Right lobe of liver (tissue), 6 donors: ENCODE measurements around the gene SYCP2. TPM values are rescaled to one million over a fixed set of nuclear protein-coding genes. Genes with fewer than 3 reads are reported as not detected.

Source experiments
- ATAC-seq, 4 donors: fragments of 200-7000 bp; cut with Tn5 transposase; one replicate each; pipeline ENCODE4 v1.9.1; 2020; ENCODE audit warnings: mild to moderate bottlenecking in 4 of 4, moderate library complexity in 4 of 4
- DNase-seq, 3 donors: peaks; one replicate each; pipeline ENCODE4 v3.0.0-alpha.2; 2020
- H3K27ac ChIP-seq, 3 donors: fragments of 200-600 bp; one replicate each; pipeline ENCODE4 v1.8.0; 2022
- H3K27me3 ChIP-seq, 2 donors: fragments of 200-600 bp; one replicate each; pipeline ENCODE4 v1.8.0; 2022
- H3K36me3 ChIP-seq, 4 donors: fragments of 200-600 bp; sonication (generic) in 1 of 4; one replicate each; pipeline versions ENCODE4 v1.5.1 to v1.8.0; 2017 to 2022; ENCODE audit warnings: control low read depth in 1 of 4
- H3K4me1 ChIP-seq, 4 donors: fragments of 200-600 bp; sonication (generic) in 1 of 4; one replicate each; pipeline versions ENCODE4 v1.5.1 to v1.8.0; 2017 to 2022; ENCODE audit warnings: control low read depth in 1 of 4
- H3K4me3 ChIP-seq, 3 donors: fragments of 200-600 bp; one replicate each; pipeline ENCODE4 v1.8.0; 2022
- H3K9me3 ChIP-seq, 4 donors: fragments of 200-600 bp; sonication (generic) in 1 of 4; one replicate each; pipeline versions ENCODE4 v1.5.1 to v1.8.0; 2017 to 2022; ENCODE audit warnings: control low read depth in 1 of 4
- CTCF ChIP-seq, 4 donors: fragments of 200-600 bp in 3 of 4; fragments of 450-650 bp in 1 of 4; IDR thresholded peaks; one replicate each; pipeline versions ENCODE4 v1.5.1 to v1.8.0; 2016 to 2022; ENCODE audit warnings: antibody characterized with exemption in 4 of 4, mild to moderate bottlenecking in 2 of 4
- POLR2A ChIP-seq: fragments of 450-650 bp; IDR thresholded peaks from one replicate; pipeline ENCODE4 v1.6.1; 2017; ENCODE audit warnings: antibody characterized with exemption, mild to moderate bottlenecking
- WGBS: methylation state at CpG from one replicate; pipeline ENCODE4 v1.1.6; 2018; ENCODE audit warnings: low coverage, low lambda C conversion rate; ENCODE audit not compliant: insufficient coverage; ENCODE audit errors: missing lambda C conversion rate; 5-methylcytosine and 5-hydroxymethylcytosine counted together
- intact Hi-C, 2 donors: fragments of 100-400 bp; cut with DNase I; formaldehyde crosslinking; loops; one replicate each; pipeline versions ENCODE4 v1.11.2 to v1.14.1; 2022
- total RNA-seq, 6 experiments: library from RNA; depleted of rRNA in 2 of 6; stranded (reverse); fragments of >200 nt in 2 of 6; fragmentation: NEBNext Ultra II Directional in 3 of 6; extraction: Animal tissue kit (Norgen Biotek cat#: 25700) in 3 of 6; gene quantifications; one replicate each; pipeline versions ENCODE4 v1.1.0 to v1.2.4, GENCODE V29; 2016 to 2023
- donor health status: DM: no; HTN: yes; CAD: no.
- donor health status: DM: no; HTN: no; CAD: no.
- donor health status: DM: no; HTN: no; CAD: no.
- donor health status: DM: no; HTN: yes; CAD: no.
- donor health status: DM: no; HTN: yes; CAD: no.

SYCP2 gene
- total RNA-seq, 6 experiments from 2014 or later: 0.18 to 0.95 (median 0.63) TPM

- intact Hi-C loops: no loop called here
- no peak for DNase-seq
- H3K27me3 ChIP-seq: no peaks in the 10 kb centered on the region
- 52% methylated on average over 2 of the region's 2 CpGs for WGBS
- H3K4me3 ChIP-seq: no peak overlapping the region
- no peaks in the 10 kb centered on the region for H3K9me3 ChIP-seq
- no peak for TF ChIP-seq CTCF (IDR thresholded peaks at IDR 0.05)
- no peak for TF ChIP-seq POLR2A
- ATAC-seq: no peak
- no peaks in the 10 kb centered on the region for H3K4me1 ChIP-seq
- no peaks in the 10 kb centered on the region for H3K36me3 ChIP-seq
- H3K27ac ChIP-seq: no peak overlapping the region
These were observed 85.3 kb downstream of the SYCP2 start for GRCh38 chr20:59848182-59848581.

DNA sequence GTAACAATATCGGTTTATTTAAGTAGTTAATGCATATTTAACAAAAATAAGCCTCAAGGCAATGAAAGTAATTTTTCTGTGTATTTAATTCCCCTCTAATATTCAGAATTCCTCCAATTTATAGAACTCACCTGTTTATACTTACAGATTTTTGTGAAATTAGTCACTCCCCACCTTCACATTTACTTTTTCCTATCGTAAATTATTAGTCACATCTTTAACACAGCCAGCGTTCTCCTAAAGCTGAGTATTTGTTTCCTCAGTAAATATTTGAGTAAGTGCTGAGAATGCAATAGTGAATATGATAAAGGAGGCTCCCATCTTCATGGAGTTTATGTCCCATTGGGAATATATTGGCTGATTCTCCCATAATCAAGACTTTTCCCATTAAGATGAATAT lies 88.0 kb downstream of the SYCP2 start:
- no peak for ATAC-seq
- H3K36me3 ChIP-seq: no peaks in the 10 kb centered on the region
- H3K4me3 ChIP-seq: no peak overlapping the region
- no peak overlapping the region for H3K27ac ChIP-seq
- intact Hi-C loops: no loop called here
- H3K27me3 ChIP-seq: no peaks in the 10 kb centered on the region
- H3K9me3 ChIP-seq: no peaks in the 10 kb centered on the region
- no peak for TF ChIP-seq POLR2A
- no peak for TF ChIP-seq CTCF (IDR thresholded peaks at IDR 0.05)
- DNase-seq: no peak
- no peaks in the 10 kb centered on the region for H3K4me1 ChIP-seq
- 48% methylated on average over 3 of the region's 3 CpGs for WGBS

DNA sequence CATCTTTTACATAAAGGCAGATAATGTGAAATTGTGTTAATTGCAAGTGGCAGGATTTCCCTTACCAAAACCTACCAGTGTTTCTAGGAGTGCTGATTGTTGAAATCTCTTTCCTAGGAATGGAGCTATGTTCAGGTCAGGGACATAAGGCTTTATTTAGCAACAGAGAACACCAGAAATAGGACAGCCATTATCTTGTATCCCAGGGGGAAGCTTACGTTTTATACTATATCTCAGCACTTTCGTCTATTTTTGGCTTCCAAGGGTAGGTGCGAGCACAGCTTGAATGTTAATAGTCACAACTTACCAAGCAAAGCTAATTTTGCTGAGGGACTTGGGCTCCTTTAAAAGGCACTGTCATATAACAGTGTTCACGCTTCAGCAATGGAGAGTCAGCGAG lies 94.0 kb downstream of the SYCP2 start:
- Histone ChIP-seq H3K27me3 (no peaks in the 10 kb centered on the region), H3K27ac (no peak overlapping the region), H3K9me3 (no peaks in the 10 kb centered on the region), H3K36me3 (no peaks in the 10 kb centered on the region), H3K4me1 (no peaks in the 10 kb centered on the region), H3K4me3 (no peak overlapping the region)
- intact Hi-C loops: no loop called here
- 34% methylated on average over 5 of the region's 5 CpGs for WGBS
- ATAC-seq: no peak
- TF ChIP-seq POLR2A: no peak
- TF ChIP-seq CTCF (IDR thresholded peaks at IDR 0.05): no peak
- DNase-seq: no peak

GRCh38 chr20:59837623-59838394 lies 95.6 kb downstream of the SYCP2 start:
- Histone ChIP-seq H3K4me1 (no peaks in the 10 kb centered on the region), H3K27me3 (no peaks in the 10 kb centered on the region), H3K36me3 (no peaks in the 10 kb centered on the region), H3K9me3 (no peaks in the 10 kb centered on the region), H3K4me3 (no peak overlapping the region), H3K27ac (no peak overlapping the region)
- intact Hi-C loops: no loop called here
- ATAC-seq (peak in 3 of 4 donors; percentile 50 to 61 (median 52)), DNase-seq (no peak)
- TF ChIP-seq POLR2A (no peak), CTCF (IDR thresholded peaks at IDR 0.05) (no peak)
- 12% methylated on average over 2 of the region's 4 CpGs for WGBS
